Trophoblast cell (in vitro differentiated cells and primary cell): Measurements from ENCODE around the gene SLITRK1.

Source experiments
- DNase-seq, 2 donors: peaks; one replicate each; pipeline ENCODE4 v3.0.0-alpha.2; 2016
- H2AFZ ChIP-seq: 2 replicates; pipeline ENCODE4 v1.6.1; 2013; ENCODE audit warnings: low read length, moderate library complexity, mild to moderate bottlenecking; ENCODE audit not compliant: insufficient read depth, poor library complexity
- H2AK5ac ChIP-seq: 2 replicates; pipeline ENCODE4 v1.6.1; 2013; ENCODE audit warnings: mild to moderate bottlenecking, low read length
- H2BK120ac ChIP-seq: 2 replicates; pipeline ENCODE4 v1.6.1; 2013; ENCODE audit warnings: low read length, mild to moderate bottlenecking, moderate library complexity; ENCODE audit not compliant: insufficient read depth, poor library complexity
- H2BK12ac ChIP-seq: 2 replicates; pipeline ENCODE4 v1.6.1; 2013; ENCODE audit warnings: mild to moderate bottlenecking, low read length, moderate library complexity
- H2BK5ac ChIP-seq: 2 replicates; pipeline ENCODE4 v1.6.1; 2013; ENCODE audit warnings: low read length, low read depth, moderate library complexity, mild to moderate bottlenecking; ENCODE audit not compliant: poor library complexity
- H3K14ac ChIP-seq: 2 replicates; pipeline ENCODE4 v1.6.1; 2013; ENCODE audit warnings: mild to moderate bottlenecking, low read length
- H3K18ac ChIP-seq: 2 replicates; pipeline ENCODE4 v1.6.1; 2013; ENCODE audit warnings: mild to moderate bottlenecking, low read length
- H3K23ac ChIP-seq: 2 replicates; pipeline ENCODE4 v1.6.1; 2013; ENCODE audit warnings: low read length
- H3K27ac ChIP-seq: 2 replicates; pipeline ENCODE4 v1.5.1; 2013; ENCODE audit warnings: low read depth, mild to moderate bottlenecking, inconsistent platforms, low read length, moderate library complexity
- H3K27me3 ChIP-seq: 2 replicates; pipeline ENCODE4 v1.6.1; 2013; ENCODE audit warnings: inconsistent platforms, mild to moderate bottlenecking, low read length, moderate library complexity; ENCODE audit not compliant: insufficient read depth
- H3K36me3 ChIP-seq, 2 experiments: 1 replicate in 1 of 2; 2 replicates in 1 of 2; pipeline ENCODE4 v1.6.1; 2013; ENCODE audit warnings: low read length in 2 of 2, mild to moderate bottlenecking in 2 of 2, moderate library complexity in 1 of 2; ENCODE audit not compliant: insufficient read depth in 2 of 2, control insufficient read depth in 1 of 2
- H3K4ac ChIP-seq: 2 replicates; pipeline ENCODE4 v1.6.1; 2013; ENCODE audit warnings: low read depth, mild to moderate bottlenecking, low read length, moderate library complexity
- H3K4me1 ChIP-seq, 2 experiments: 1 replicate in 1 of 2; 2 replicates in 1 of 2; pipeline ENCODE4 v1.6.1; 2013; ENCODE audit warnings: low read length in 2 of 2, mild to moderate bottlenecking in 2 of 2, moderate library complexity in 1 of 2; ENCODE audit not compliant: insufficient read depth in 2 of 2, control insufficient read depth in 1 of 2
- H3K4me2 ChIP-seq: 2 replicates; pipeline ENCODE4 v1.6.1; 2013; ENCODE audit warnings: inconsistent platforms, mild to moderate bottlenecking, low read length, moderate library complexity
- H3K4me3 ChIP-seq: 2 replicates; pipeline ENCODE4 v1.5.1; 2013; ENCODE audit warnings: mild to moderate bottlenecking, low read depth, low read length, inconsistent platforms
- H3K79me1 ChIP-seq: one replicate; pipeline ENCODE4 v1.6.1; 2013; ENCODE audit warnings: low read length
- H3K79me2 ChIP-seq: 2 replicates; pipeline ENCODE4 v1.6.1; 2013; ENCODE audit warnings: low read length, mild to moderate bottlenecking; ENCODE audit not compliant: control insufficient read depth, insufficient read depth, poor library complexity
- H3K9ac ChIP-seq: 2 replicates; pipeline ENCODE4 v1.6.1; 2013; ENCODE audit warnings: mild to moderate bottlenecking, low read length
- H3K9me3 ChIP-seq: 2 replicates; pipeline ENCODE4 v1.6.1; 2013; ENCODE audit warnings: low read depth, mild to moderate bottlenecking, control low read depth, inconsistent platforms, low read length; ENCODE audit not compliant: insufficient read depth
- H4K12ac ChIP-seq: 2 replicates; pipeline ENCODE4 v1.6.1; 2013; ENCODE audit warnings: low read depth, mild to moderate bottlenecking, low read length, moderate library complexity
- H4K8ac ChIP-seq: 2 replicates; pipeline ENCODE4 v1.6.1; 2013; ENCODE audit warnings: low read depth, mild to moderate bottlenecking, low read length, moderate library complexity
- H4K91ac ChIP-seq: one replicate; pipeline ENCODE4 v1.6.1; 2013; ENCODE audit warnings: low read depth, mild to moderate bottlenecking, low read length, moderate library complexity
- WGBS: extraction: QIAGEN DNeasy Blood & Tissue Kit; methylation state at CpG from one replicate; pipeline ENCODE4 v1.1.7; 2013; ENCODE audit warnings: missing lambda C conversion rate; ENCODE audit not compliant: insufficient read length, insufficient coverage; ENCODE audit errors: extremely low coverage; 5-methylcytosine and 5-hydroxymethylcytosine counted together

Gene SLITRK1

GRCh38 chr13:83890358-83890757 lies 8.1 kb upstream of the SLITRK1 start:
- Histone ChIP-seq H3K79me1 (no peaks in the 10 kb centered on the region), H3K4ac (no peak overlapping the region), H3K4me2 (no peak overlapping the region), H3K4me3 (no peak overlapping the region), H3K9ac (no peak overlapping the region), H3K79me2 (no peaks in the 10 kb centered on the region), H3K27me3 (no peaks in the 10 kb centered on the region), H3K36me3 (no peaks in the 10 kb centered on the region), H2BK12ac (no peak overlapping the region), H2BK120ac (no peak overlapping the region), H2BK5ac (no peak overlapping the region), H3K27ac (no peak overlapping the region), H2AK5ac (no peak overlapping the region), H3K14ac (no peak overlapping the region), H4K12ac (no peak overlapping the region), H2AFZ (no peak overlapping the region), H4K8ac (no peak overlapping the region), H3K4me1 (no peaks in the 10 kb centered on the region), H3K9me3 (no peaks in the 10 kb centered on the region), H3K18ac (no peak overlapping the region), H3K23ac (no peak overlapping the region), H4K91ac (no peak overlapping the region)
- no peak for DNase-seq
- no CpG with 5 or more reads among the region's 3 CpGs for WGBS

GRCh38 chr13:83884141-83884540 lies 1.9 kb upstream of the SLITRK1 start:
- no peak overlapping the region for H3K4me3 ChIP-seq
- H4K12ac ChIP-seq = no peak overlapping the region
- no peak overlapping the region for H4K8ac ChIP-seq
- H2AK5ac ChIP-seq = no peak overlapping the region
- H3K27me3 ChIP-seq = peaks cover 23% of the 10 kb centered on the region
- H3K18ac ChIP-seq = no peak overlapping the region
- no peak overlapping the region for H3K4ac ChIP-seq
- H2BK12ac ChIP-seq = no peak overlapping the region
- no peak overlapping the region for H3K4me2 ChIP-seq
- no peaks in the 10 kb centered on the region for H3K79me2 ChIP-seq
- no peak overlapping the region for H3K23ac ChIP-seq
- no peak overlapping the region for H3K9ac ChIP-seq
- no peak overlapping the region for H4K91ac ChIP-seq
- no peak for DNase-seq
- H3K36me3 ChIP-seq = no peaks in the 10 kb centered on the region
- H2AFZ ChIP-seq = no peak overlapping the region
- no peak overlapping the region for H3K27ac ChIP-seq
- no peak overlapping the region for H2BK120ac ChIP-seq
- no peak overlapping the region for H3K14ac ChIP-seq
- peaks cover 1% of the 10 kb centered on the region for H3K9me3 ChIP-seq
- no peaks in the 10 kb centered on the region for H3K79me1 ChIP-seq
- H3K4me1 ChIP-seq = no peaks in the 10 kb centered on the region
- no peak overlapping the region for H2BK5ac ChIP-seq

- WGBS = no CpG with 5 or more reads among the region's 14 CpGs
- Histone ChIP-seq H3K4me2 (no peak overlapping the region), H2BK5ac (no peak overlapping the region), H3K18ac (no peak overlapping the region), H3K4ac (no peak overlapping the region), H2BK12ac (no peak overlapping the region), H4K91ac (no peak overlapping the region), H3K36me3 (no peaks in the 10 kb centered on the region), H3K9me3 (peaks cover 1% of the 10 kb centered on the region), H3K4me3 (no peak overlapping the region), H4K12ac (no peak overlapping the region), H3K4me1 (no peaks in the 10 kb centered on the region), H2AK5ac (no peak overlapping the region), H3K14ac (no peak overlapping the region), H2AFZ (no peak overlapping the region), H4K8ac (no peak overlapping the region), H3K79me1 (no peaks in the 10 kb centered on the region), H3K27ac (no peak overlapping the region), H3K27me3 (peaks cover 28% of the 10 kb centered on the region), H3K79me2 (no peaks in the 10 kb centered on the region), H3K9ac (no peak overlapping the region), H3K23ac (no peak overlapping the region), H2BK120ac (no peak overlapping the region)
- no peak for DNase-seq
Measured at GRCh38 chr13:83883061-83883523, 818 bp upstream of the SLITRK1 start.

- no peak overlapping the region for H3K18ac ChIP-seq
- H3K4me2 ChIP-seq = no peak overlapping the region
- no peak overlapping the region for H2AK5ac ChIP-seq
- no peak overlapping the region for H3K23ac ChIP-seq
- H3K4me1 ChIP-seq = no peaks in the 10 kb centered on the region
- no peak overlapping the region for H3K4me3 ChIP-seq
- no peak overlapping the region for H3K9ac ChIP-seq
- no peak overlapping the region for H2BK120ac ChIP-seq
- H3K27me3 ChIP-seq = peaks cover 28% of the 10 kb centered on the region
- H3K79me2 ChIP-seq = no peaks in the 10 kb centered on the region
- H2BK12ac ChIP-seq = no peak overlapping the region
- H3K27ac ChIP-seq = no peak overlapping the region
- H3K14ac ChIP-seq = no peak overlapping the region
- H2BK5ac ChIP-seq = no peak overlapping the region
- no peak overlapping the region for H3K4ac ChIP-seq
- H3K36me3 ChIP-seq = no peaks in the 10 kb centered on the region
- H3K9me3 ChIP-seq = peaks cover 1% of the 10 kb centered on the region
- no peak overlapping the region for H4K12ac ChIP-seq
- no peak overlapping the region for H2AFZ ChIP-seq
- no peak overlapping the region for H4K91ac ChIP-seq
- no peak for DNase-seq
- no CpG with 5 or more reads among the region's 9 CpGs for WGBS
- H3K79me1 ChIP-seq = no peaks in the 10 kb centered on the region
- H4K8ac ChIP-seq = no peak overlapping the region
Measured at GRCh38 chr13:83882606-83882959, 309 bp upstream of the SLITRK1 start.
